Forelimb muscle (tissue), 1 donor: Measurements from ENCODE around the gene ATP1A4. TPM values are rescaled to one million over a fixed set of nuclear protein-coding genes. Genes with fewer than 3 reads are reported as not detected.

Source experiments
- DNase-seq: peaks from one replicate; pipeline ENCODE4 v3.0.0-alpha.2; 2013; ENCODE audit warnings: low read depth
- polyA plus RNA-seq: library from polyadenylated mRNA; unstranded; fragments of 120-200 nt; gene quantifications from one replicate; pipeline ENCODE4 v1.2.1, GENCODE V29; 2013; ENCODE audit not compliant: insufficient read length

ATP1A4 gene
- polyA plus RNA-seq, 1 donor = 2.8 TPM

DNA sequence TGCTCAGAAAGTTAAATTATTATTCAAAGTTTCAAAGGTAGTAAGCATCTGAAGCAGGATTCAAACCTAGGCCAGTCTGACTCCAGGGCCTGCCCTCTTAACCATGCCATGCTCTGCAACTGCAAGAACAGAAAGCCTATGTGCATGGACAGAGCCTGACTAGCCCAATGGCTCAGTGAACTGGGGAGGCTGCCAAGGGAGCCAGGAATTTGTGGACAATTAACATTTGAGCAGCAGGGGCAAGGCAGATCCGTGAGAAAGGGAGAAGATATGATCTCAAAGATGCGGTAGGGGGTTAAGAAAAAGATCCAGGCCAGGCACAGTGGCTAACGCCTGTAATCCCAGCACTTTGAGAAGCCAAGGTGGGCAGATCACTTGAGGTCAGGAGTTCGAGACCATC is 6.5 kb upstream of the ATP1A4 start:
- DNase-seq = no peak

DNA sequence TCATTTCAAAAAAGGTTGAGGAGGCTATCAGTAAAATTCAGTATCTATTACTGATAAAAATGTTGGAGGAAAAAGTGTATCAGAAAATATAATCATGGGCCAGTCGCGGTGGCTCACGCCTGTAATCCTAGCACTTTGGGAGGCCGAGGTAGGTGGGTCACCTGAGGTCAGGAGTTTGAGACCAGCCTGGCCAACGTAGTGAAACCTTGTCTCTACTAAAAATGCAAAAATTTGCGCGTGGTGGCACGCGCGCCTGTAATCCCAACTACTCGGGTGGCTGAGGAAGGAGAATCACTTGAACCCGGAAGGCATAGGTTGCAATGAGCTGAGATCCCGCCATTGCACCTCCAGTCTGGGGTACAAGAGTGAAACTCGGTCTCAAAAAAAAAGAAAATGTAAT is 5.3 kb upstream of the ATP1A4 start:
- no peak for DNase-seq

DNA sequence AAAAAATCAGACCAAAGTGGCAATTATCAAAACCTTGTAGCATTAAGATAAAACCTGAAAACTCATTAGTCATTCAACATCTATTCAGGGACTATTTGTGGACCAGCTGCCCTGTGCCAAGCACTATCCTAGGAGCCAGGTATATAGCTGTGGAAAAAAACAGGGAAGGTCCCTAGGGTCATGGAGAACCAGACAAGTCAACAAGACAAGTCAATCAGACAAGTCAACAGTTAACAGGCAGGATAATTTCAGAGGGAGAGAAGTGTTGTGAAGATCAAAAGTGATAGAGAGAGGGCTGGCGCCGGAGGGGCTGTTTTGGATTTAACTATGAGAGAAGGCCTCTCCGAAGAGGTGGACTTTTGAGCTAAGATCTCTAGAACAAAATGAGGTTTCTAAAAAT is 3.3 kb upstream of the ATP1A4 start:
- no peak for DNase-seq

DNA sequence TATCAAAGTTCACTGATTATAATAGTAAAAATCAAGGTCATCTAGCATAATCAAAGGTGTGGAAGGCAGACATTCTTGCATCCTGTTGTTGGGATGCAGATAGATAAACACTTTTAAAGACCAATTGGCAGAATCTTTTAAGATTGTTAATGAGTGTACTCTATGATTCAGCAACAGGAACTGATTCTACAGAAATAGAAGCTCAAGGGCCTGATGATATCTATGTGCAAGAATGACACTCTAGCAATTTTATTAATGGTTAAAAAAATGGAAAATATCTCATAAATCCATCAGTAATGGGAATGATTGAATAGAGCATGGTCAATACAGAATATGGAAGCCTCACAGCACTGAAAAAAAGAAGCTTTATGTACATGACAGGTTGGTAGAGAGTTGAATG is 2.2 kb upstream of the ATP1A4 start:
- no peak for DNase-seq

DNA sequence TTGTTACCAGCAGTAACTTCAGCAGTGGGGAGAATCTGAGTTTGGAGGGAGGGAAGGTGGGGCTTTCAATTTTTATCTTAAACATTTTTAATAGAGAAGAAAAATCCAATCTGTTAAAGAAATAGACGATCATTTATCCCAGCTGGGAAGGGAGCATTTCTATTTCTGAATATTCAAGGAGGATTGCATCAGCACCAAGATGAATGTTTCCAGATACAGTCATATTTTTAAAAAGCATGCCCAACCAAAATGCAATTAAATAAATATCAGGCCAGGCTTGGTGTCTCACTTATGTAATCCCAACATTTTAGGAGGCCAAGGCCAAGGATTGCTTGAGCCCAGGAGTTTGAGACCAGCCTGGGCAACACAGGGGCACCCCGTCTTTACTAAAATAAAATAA is 1.7 kb upstream of the ATP1A4 start:
- no peak for DNase-seq

DNA sequence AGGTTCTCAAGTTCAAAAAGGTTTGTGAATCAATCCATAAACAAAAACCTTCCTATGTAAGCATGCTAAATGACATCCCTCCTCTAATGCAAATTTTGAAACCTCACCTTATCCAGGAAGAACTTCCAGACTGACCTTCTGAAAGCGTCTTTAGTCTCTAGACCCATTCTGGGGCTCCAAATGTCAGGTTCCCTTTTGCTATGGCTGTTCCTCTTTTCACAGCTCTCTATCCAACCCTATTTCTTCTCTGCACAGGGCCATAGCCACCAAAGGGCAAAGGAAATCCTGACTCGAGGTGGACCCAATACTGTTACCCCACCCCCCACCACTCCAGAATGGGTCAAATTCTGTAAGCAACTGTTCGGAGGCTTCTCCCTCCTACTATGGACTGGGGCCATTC is 3.4 kb downstream of the ATP1A4 start:
- DNase-seq = no peak

DNA sequence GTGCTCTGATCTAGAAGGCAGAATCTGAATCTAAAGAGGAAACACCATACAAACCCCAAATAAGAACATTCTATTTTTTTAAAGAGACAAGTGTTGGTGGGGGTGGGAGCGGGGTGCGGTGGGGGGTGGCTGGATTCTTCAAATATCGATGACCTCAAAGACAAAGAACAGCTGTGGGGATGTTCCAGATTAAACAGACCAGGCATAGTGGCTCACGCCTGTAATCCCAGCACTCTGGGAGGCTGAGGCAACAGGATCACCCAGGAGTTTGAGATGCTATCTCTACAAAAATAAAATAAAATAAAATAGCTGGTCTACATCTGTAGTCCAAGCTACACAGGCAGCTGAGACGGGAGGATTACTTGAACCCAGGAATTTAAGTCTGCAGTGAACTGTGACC is 5.0 kb downstream of the ATP1A4 start:
- DNase-seq = no peak

DNA sequence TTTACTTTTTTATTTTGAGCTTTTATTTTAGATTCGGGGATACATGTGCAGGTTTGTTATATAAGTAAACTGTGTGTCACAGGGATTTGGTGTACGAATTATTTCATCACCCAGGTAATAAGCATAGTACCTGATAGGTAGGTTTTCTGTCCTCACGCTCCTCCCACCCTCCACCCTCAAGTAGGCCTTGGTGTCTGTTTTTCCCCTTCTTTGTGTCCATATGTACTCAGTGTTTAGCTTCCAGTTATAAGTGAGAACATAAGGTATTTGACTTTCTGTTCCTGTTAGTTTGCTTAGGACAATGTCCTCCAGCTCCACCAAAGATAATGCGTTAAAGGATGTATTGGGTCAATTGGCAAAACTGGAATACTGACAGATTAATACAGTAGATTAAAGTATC is 5.8 kb downstream of the ATP1A4 start:
- DNase-seq = no peak

DNA sequence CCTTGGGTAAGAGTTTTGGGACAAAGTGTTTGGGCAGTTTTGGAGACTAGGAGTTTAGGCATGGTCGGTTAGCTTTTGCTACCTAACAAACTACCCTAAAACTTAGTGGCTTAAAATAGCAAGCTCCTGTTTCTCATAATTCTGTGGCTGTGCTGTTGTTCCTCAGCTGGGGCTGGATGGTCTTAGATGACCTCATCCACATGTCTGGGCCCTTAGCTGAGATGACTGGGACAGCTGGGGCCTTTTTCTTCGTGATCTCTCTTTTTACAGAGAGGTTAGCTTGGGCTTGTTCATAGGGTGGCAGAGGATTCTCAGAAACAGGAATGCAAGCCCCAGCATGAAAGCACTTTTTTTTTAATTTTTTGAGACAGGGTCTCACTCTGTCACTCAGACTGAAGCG is 6.6 kb downstream of the ATP1A4 start:
- DNase-seq = no peak

DNA sequence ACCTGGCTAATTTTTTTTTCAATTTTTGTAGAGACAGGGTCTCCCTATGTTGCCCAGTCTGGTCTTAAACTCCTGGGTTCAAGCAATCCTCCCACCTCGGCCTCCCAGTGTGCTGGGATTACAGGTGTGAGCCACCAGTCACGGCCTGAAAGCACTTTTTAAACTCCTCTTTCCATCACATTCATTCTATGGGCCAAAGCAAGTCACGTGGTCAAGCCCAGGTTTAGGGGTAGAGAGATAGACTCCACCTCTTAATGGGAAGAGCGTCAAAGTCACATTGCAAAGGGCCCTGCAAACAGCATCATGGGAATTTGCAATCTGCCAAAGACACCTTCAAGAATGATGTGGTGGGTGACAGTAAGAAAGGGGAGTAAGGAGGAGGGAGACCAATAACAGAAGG is 7.1 kb downstream of the ATP1A4 start:
- no peak for DNase-seq

DNA sequence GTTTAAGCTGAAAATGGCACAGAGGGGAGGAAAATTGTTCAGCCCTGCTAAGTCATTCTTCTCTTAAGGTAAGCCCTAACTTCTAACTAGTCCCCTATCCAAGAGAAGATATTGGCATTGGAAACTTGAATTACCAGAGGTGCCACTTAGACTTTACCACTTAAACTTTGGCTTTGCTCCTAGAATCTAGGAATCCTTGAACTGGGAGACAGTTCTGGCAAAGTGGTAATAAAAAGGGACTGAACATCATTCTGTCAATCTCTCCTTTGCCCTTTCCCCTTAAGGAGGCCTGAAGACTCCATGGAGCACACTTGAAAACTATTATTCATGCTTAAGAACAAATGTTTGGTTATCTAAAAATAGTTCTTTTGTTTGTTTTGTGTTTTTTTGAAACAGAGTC is 8.4 kb downstream of the ATP1A4 start:
- no peak for DNase-seq

DNA sequence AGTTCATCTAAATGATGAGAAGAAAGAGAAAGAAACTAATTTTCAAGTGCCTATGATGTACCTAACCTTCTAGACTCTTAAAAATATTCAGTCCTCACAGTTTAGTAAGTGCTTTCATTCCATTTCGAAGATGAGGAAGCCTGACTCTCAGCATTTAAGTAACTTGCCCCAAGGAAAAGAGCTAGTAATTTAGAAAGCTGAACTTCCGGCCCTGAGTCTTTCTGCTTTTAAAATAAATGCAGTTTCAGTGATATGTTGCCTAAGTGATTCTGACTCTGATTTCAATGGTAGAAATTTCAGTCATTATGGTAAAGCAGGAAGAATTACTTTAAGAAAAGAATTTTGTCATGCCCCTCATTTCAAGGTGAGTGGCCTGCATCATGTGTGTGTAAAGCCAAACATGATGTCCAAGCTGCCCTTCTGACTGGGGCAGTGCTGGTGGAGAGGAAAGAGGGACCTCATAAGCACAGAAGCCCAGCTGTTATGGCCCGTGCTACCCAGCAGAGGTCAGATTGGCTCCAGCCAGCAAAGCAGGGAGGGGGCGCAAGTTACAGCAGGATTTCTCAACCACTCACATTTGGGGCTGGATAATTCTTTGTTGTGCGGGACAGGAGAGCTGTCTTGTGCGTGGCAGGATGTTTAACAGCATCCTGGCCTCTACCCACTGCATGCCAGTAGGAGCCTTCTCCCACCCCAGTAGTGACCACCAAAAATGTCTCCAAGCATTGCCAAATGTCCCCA is 10.7 kb downstream of the ATP1A4 start:
- DNase-seq = no peak

DNA sequence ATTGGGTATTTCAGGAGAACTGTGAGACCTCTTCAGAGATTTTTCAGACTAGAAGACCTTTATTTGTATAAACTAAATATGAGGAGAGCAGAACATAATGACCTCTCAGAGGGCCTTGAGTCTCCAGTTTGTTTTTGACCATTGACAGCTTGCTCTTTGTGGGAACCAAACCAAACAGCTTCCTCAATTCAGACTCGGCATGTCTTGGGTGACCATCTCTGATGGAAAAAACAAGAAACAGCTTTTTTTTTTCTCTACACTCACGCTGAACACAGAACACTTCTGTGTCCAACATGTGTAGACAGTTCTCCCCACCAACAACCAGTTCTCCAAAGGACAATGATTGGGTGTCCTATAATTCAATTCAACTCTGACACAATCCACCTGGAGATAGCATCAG is 11.5 kb downstream of the ATP1A4 start:
- DNase-seq = no peak

DNA sequence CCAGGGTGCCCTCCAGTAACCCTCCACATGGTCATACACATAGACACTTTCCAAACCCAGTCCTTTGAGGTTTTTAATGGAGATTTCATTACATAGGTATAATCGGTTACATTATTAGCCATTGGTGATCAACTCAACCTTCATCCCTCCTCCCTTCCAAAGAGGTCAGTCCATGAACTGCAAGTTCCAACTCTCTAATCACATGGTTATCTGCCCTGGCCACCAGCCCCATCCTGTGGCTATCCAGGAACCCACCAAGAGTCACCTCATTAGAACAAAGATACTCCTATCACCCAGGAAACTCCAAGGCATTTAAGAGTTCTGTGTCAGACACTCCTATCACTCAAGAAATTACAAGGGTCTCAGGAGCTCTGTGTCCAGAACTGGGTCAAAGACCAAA is 12.2 kb downstream of the ATP1A4 start:
- no peak for DNase-seq

DNA sequence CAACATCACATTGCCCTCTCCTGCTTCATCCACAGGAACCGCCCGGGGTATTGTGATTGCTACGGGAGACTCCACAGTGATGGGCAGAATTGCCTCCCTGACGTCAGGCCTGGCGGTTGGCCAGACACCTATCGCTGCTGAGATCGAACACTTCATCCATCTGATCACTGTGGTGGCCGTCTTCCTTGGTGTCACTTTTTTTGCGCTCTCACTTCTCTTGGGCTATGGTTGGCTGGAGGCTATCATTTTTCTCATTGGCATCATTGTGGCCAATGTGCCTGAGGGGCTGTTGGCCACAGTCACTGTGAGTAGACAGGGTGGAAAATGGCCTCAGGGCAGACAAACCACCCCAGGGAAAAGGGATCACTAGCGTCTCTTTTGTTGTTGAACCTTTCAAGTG is 12.7 kb downstream of the ATP1A4 start:
- DNase-seq = no peak

DNA sequence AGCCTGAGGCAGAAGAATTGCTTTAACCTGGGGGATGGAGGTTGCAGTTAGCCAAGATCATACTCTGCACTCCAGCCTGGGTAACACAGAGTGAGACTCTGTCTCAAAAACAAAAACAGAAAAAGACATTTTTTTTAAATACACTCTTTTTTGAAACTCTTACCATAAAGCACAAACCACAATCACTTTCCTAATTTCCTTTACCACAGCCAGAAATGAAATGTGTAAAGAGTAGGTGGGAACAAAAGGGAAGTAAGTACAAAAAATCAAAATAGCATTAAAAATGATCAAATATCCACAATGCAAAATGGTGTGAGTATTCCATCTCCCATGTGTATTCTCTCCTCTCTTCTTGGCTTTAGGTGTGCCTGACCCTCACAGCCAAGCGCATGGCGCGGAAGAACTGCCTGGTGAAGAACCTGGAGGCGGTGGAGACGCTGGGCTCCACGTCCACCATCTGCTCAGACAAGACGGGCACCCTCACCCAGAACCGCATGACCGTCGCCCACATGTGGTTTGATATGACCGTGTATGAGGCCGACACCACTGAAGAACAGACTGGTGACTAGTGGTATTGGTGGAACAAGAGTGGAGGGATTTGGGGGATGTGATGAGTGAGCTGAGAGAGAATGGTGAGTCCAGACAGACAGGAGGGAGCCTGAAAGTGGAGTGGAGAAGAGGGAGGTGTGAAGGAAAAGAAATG is 14.9 kb downstream of the ATP1A4 start:
- DNase-seq = no peak

DNA sequence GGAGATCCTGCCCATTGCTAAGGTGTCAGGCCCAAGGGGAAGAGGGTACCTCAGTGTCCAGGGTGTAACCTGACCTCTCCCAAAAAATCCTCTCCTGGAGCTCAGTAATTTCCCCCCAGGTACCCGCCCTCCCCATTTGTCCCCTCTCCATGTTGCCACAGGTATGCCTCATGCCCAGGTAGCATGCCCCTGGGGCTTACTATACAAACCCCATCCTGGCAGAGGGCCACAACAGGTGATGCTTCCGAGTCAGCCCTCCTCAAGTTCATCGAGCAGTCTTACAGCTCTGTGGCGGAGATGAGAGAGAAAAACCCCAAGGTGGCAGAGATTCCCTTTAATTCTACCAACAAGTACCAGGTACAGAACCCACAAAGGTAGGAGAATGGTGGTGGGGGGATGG is 15.7 kb downstream of the ATP1A4 start:
- no peak for DNase-seq

DNA sequence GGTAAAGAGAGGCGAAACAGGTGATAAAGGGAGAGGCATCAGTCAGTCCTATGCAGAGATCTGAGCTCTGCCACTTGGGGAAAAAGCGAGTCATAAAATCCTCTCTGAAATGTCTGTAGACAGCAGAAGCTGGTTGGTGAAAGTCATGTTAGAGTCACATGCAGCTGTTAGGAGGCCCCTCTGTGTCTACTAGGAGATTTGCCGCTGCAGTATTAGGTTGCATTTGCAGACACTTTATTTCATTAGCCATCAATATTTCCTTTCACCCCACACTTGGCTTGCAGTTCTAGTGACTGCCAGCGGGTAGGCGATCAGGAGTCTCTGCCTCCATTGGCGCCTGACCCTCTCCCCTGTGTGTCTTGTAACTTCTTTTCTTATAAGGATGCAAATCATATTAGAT is 16.2 kb downstream of the ATP1A4 start:
- DNase-seq = no peak

DNA sequence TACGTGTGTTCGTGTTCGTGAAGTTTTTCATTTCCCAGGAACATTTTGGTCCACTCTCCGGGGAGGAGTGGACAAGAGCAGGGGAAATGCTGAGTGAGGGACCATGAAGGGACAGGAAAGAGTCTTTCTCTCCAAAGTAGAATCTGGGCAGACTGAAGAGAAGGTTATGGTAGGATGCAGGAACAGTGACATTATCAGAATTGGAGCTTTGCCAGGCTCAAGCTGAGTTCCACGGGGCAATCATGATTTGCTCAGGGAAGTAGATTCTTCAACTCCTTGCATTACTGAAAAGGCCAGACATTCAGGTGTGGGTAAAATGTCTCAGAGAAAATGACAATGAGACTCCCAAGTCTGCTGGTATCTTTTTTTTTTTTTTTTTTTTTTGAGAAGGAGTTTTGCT is 16.6 kb downstream of the ATP1A4 start:
- DNase-seq = no peak

DNA sequence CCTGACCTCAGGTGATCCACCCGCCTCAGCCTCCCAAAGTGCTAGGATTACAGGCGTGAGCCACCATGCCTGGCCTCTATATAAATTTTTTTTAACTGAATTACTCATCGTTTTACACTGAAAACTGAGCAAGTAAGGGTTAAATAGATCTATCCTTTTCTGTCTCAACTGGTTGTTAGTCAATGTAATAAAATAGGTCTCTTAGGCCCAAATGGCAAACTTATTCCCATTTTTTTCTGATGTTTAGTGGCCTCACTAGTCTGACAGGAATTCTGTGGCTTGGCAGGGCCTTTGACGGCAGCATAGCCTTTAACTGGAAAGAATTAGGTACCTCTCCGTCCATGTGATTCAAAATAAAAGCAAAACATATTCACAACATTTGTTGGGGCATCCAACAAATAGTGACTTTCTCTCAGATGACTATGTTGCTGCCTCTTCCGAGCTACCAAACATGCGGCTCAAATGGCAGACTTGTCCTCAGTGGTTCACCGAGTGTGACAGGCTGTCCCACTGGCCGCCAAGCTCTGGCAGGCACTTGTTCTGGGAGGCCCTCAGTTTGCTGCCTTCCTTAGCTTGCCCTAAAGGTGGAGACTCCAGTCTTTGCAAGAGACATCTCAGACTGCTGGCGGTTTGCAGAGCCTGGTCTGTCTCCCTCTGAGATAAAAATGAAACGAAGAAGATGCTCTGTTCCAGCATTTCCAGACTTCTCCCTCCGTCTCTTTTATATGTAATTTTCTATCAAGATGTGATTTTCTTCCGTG is 17.4 kb downstream of the ATP1A4 start:
- DNase-seq = no peak

DNA sequence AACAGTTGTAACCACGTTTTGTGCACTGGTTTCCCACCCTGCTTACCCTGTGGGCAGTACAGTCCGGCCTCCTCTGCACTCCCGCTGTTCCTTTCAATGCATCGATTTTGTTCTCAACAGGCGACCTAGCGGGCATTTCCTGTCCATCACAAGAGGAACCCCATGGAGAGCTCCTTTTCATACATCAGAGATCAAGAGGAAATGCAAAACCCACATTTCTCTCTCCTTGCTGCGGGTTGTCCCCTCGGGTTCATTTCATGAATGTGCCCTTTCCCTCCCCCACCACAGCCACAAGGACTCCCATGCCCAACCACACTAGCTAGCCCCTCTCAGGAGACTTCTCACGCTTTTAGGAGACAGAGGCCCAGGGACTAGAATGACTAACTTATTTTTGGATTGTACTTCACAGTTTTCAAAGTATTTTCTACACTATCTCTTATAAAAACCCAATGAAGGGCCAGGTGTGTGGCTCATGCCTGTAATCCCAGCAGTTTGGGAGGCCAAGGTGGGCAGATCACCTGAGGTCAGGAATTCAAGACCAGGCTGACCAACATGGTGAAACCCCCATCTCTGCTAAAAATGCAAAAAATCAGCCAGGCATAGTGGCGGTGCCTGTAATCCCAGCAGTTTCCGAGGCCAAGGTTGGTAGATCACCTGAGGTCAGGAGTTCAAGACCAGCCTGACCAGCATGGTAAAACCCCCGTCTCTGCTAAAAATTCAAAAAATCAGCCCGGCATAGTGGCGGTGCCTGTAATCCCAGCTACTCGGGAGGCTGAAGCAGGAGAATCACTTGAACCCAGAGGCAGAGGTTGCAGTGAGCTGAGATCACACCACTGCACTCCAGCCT is 18.4 kb downstream of the ATP1A4 start:
- no peak for DNase-seq

DNA sequence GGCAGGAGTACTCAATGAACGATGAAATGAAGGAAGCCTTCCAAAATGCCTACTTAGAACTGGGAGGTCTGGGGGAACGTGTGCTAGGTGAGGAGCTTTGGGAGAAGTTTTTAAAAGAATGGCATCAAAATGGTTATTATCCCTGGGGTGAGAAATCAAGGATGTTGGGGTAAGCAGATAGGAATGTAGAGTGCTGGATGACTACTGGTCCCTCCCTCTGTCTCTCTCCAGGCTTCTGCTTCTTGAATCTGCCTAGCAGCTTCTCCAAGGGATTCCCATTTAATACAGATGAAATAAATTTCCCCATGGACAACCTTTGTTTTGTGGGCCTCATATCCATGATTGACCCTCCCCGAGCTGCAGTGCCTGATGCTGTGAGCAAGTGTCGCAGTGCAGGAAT is 20.0 kb downstream of the ATP1A4 start:
- DNase-seq = no peak
